H1 (cell line): ENCODE measurements around the gene LY6G6C. TPM values are rescaled to one million over a fixed set of nuclear protein-coding genes. Genes with fewer than 3 reads are reported as not detected.

Experiments used
- SP4 ChIP-seq: IDR thresholded peaks from 2 replicates; pipeline ENCODE4 v1.6.1; 2012; ENCODE audit warnings: low read length, inconsistent platforms
- SUZ12 ChIP-seq: fragments of 200-600 bp; sonication (generic); IDR thresholded peaks from 2 replicates; pipeline ENCODE4 v1.6.1; 2012; ENCODE audit warnings: mild to moderate bottlenecking, inconsistent platforms, low read length, moderate library complexity, mixed read lengths
- TBP ChIP-seq: IDR thresholded peaks from 2 replicates; pipeline ENCODE4 v1.6.1; 2011; ENCODE audit warnings: low read depth, low read length, improper control_type of control experiment
- polyA plus RNA-seq, 7 experiments: library from polyadenylated mRNA; depleted of rRNA in 3 of 7; stranded (reverse) in 5 of 7; unstranded in 2 of 7; fragments of >200 nt in 5 of 7; fragments of 200-250 nt in 2 of 7; gene quantifications; 1 replicate in 5 of 7; 2 replicates in 1 of 7; 4 replicates in 1 of 7; pipeline versions ENCODE4 v1.2.1 to v1.2.3, GENCODE V29; 2011 to 2013; ENCODE audit warnings: missing spikeins in 2 of 7, mixed read lengths in 2 of 7
- total RNA-seq: library from RNA; stranded (reverse); fragmentation: NEBNext Ultra II Directional; extraction: Animal tissue kit (Norgen Biotek cat#: 25700); gene quantifications from 2 replicates; pipeline ENCODE4 v1.2.1, GENCODE V29; 2021

Gene LY6G6C
- total and polyA plus RNA-seq, 2 of the 8 experiments (the other 6 are each of a cell fraction or from before 2014, with no cell fraction given) = 0.23 TPM; not detected in 1

GRCh38 chr6:31732029-31732428 lies 10.5 kb upstream of the LY6G6C start (continued):
- TF ChIP-seq SP4 (no peak), TBP (no peak), SUZ12 (no peak)
